Measurements from ENCODE around the gene ZIC2.
A peak's percentile ranks its signal among the peaks of the same experiment; 100 is the strongest.

Gene ZIC2

GRCh38 chr13:99979453-99980200 is 2.0 kb upstream of the ZIC2 start:
- Histone ChIP-seq H3K9me3 (ENCODE audit: low read depth, low read length) (no peaks in the 10 kb centered on the region), H3K36me3 (ENCODE audit: insufficient read depth, low read length) (peaks cover 23% of the 10 kb centered on the region), H3K9ac (ENCODE audit: insufficient read length) (peak overlapping the region; percentile 86), H3K27ac (peak overlapping the region; percentile 74), H3K4me3 (peak overlapping the region; percentile 90)
- DNase-seq (ENCODE audit: low read depth, low spot score) = no peak
- TF ChIP-seq EZH2 (IDR thresholded peaks at IDR 0.05) (no peak), FOXP2 (optimal IDR thresholded peaks at IDR 0.05; ENCODE audit: control extremely low read depth, extremely low read length, insufficient read depth) (no peak), POLR2AphosphoS5 (IDR thresholded peaks at IDR 0.05; ENCODE audit: borderline replicate concordance, low read depth, low read length) (0 out of 2 replicates have a peak, but pooled peaks have one; percentile 31)

GRCh38 chr13:99980201-99980823 is 1.3 kb upstream of the ZIC2 start:
- H3K27ac ChIP-seq = peak overlapping the region; percentile 97
- H3K36me3 ChIP-seq (ENCODE audit: insufficient read depth, low read length) = peaks cover 29% of the 10 kb centered on the region
- DNase-seq (ENCODE audit: low read depth, low spot score) = no peak
- peak overlapping the region; percentile 86 for H3K9ac ChIP-seq (ENCODE audit: insufficient read length)
- TF ChIP-seq FOXP2 (optimal IDR thresholded peaks at IDR 0.05; ENCODE audit: control extremely low read depth, extremely low read length, insufficient read depth) (no peak), EZH2 (IDR thresholded peaks at IDR 0.05) (no peak), POLR2AphosphoS5 (IDR thresholded peaks at IDR 0.05; ENCODE audit: borderline replicate concordance, low read depth, low read length) (peak; percentile 53; the same call in 1 of the 2 replicates)
- peak overlapping the region; percentile 90 for H3K4me3 ChIP-seq
- no peaks in the 10 kb centered on the region for H3K9me3 ChIP-seq (ENCODE audit: low read depth, low read length)

- Histone ChIP-seq H3K27ac (peak overlapping the region; percentile 97), H3K4me3 (peak overlapping the region; percentile 89), H3K36me3 (ENCODE audit: insufficient read depth, low read length) (peaks cover 32% of the 10 kb centered on the region), H3K9ac (ENCODE audit: insufficient read length) (peak overlapping the region; percentile 82), H3K9me3 (ENCODE audit: low read depth, low read length) (no peaks in the 10 kb centered on the region)
- no peak for DNase-seq (ENCODE audit: low read depth, low spot score)
- TF ChIP-seq POLR2AphosphoS5 (IDR thresholded peaks at IDR 0.05; ENCODE audit: borderline replicate concordance, low read depth, low read length) (peak; percentile 87), FOXP2 (optimal IDR thresholded peaks at IDR 0.05; ENCODE audit: control extremely low read depth, extremely low read length, insufficient read depth) (peak; percentile 68), EZH2 (IDR thresholded peaks at IDR 0.05) (no peak)
These were observed 505 bp upstream of the ZIC2 start for GRCh38 chr13:99980824-99981734.

GRCh38 chr13:99982036-99982730 is 599 bp downstream of the ZIC2 start:
- Histone ChIP-seq H3K4me3 (peak overlapping the region; percentile 93), H3K9ac (ENCODE audit: insufficient read length) (peak overlapping the region; percentile 99), H3K36me3 (ENCODE audit: insufficient read depth, low read length) (peaks cover 43% of the 10 kb centered on the region), H3K27ac (peak overlapping the region; percentile 96), H3K9me3 (ENCODE audit: low read depth, low read length) (no peaks in the 10 kb centered on the region)
- no peak for TF ChIP-seq FOXP2 (optimal IDR thresholded peaks at IDR 0.05; ENCODE audit: control extremely low read depth, extremely low read length, insufficient read depth)
- no peak for TF ChIP-seq POLR2AphosphoS5 (IDR thresholded peaks at IDR 0.05; ENCODE audit: borderline replicate concordance, low read depth, low read length)
- TF ChIP-seq EZH2 (IDR thresholded peaks at IDR 0.05) = no peak
- no peak for DNase-seq (ENCODE audit: low read depth, low spot score)

DNA sequence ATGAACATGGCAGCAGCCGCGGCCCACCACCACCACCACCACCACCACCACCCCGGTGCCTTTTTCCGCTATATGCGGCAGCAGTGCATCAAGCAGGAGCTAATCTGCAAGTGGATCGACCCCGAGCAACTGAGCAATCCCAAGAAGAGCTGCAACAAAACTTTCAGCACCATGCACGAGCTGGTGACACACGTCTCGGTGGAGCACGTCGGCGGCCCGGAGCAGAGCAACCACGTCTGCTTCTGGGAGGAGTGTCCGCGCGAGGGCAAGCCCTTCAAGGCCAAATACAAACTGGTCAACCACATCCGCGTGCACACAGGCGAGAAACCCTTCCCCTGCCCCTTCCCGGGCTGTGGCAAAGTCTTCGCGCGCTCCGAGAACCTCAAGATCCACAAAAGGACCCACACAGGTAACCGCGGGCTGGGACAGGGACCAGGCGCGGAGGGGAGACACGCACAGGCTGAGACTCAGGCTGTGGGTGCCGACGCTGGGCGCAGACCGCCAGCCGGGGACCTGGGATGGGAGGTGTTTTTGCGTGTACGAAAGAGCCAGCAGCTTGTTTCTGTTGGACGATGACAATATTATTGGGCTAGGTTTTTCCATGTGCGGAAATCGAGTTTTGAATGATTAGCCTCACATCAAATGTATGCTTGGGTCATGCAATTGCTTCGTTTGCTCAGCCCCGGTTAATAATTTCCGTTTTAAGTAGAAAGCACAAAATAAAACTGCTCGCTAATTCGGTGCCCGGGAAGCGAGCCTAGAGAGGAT is 1.3 kb downstream of the ZIC2 start:
- peak overlapping the region; percentile 99 for H3K9ac ChIP-seq (ENCODE audit: insufficient read length)
- peaks cover 49% of the 10 kb centered on the region for H3K36me3 ChIP-seq (ENCODE audit: insufficient read depth, low read length)
- no peaks in the 10 kb centered on the region for H3K9me3 ChIP-seq (ENCODE audit: low read depth, low read length)
- peak overlapping the region; percentile 96 for H3K27ac ChIP-seq
- TF ChIP-seq POLR2AphosphoS5 (IDR thresholded peaks at IDR 0.05; ENCODE audit: borderline replicate concordance, low read depth, low read length) (no peak), EZH2 (IDR thresholded peaks at IDR 0.05) (no peak), FOXP2 (optimal IDR thresholded peaks at IDR 0.05; ENCODE audit: control extremely low read depth, extremely low read length, insufficient read depth) (no peak)
- no peak for DNase-seq (ENCODE audit: low read depth, low spot score)
- peak overlapping the region; percentile 93 for H3K4me3 ChIP-seq

- no peak for DNase-seq (ENCODE audit: low read depth, low spot score)
- TF ChIP-seq POLR2AphosphoS5 (IDR thresholded peaks at IDR 0.05; ENCODE audit: borderline replicate concordance, low read depth, low read length) (no peak), FOXP2 (optimal IDR thresholded peaks at IDR 0.05; ENCODE audit: control extremely low read depth, extremely low read length, insufficient read depth) (no peak), EZH2 (IDR thresholded peaks at IDR 0.05) (no peak)
- H3K36me3 ChIP-seq (ENCODE audit: insufficient read depth, low read length) = peaks cover 49% of the 10 kb centered on the region
- H3K9me3 ChIP-seq (ENCODE audit: low read depth, low read length) = no peaks in the 10 kb centered on the region
- H3K27ac ChIP-seq = peak overlapping the region; percentile 96
- peak overlapping the region; percentile 99 for H3K9ac ChIP-seq (ENCODE audit: insufficient read length)
- peak overlapping the region; percentile 93 for H3K4me3 ChIP-seq
These were observed 2.2 kb downstream of the ZIC2 start for GRCh38 chr13:99983499-99984401.

All from SK-N-MC (cell line).